Raji (cell line): ENCODE results near the gene PKD2L2.

Experiments
- POLR2A ChIP-seq: IDR thresholded peaks from 2 replicates; pipeline ENCODE4 v1.6.1; 2011; ENCODE audit warnings: low read depth, low read length, control low read depth; ENCODE audit not compliant: insufficient read depth

PKD2L2 gene

GRCh38 chr5:137888863-137889759 is at the start of gene PKD2L2:
TSS of gene PKD2L2 (plus strand) at chr5:137889457. CDS start at chr5:137889492, 35 bp downstream.
- peak; percentile 80 for TF ChIP-seq POLR2A

- TF ChIP-seq POLR2A = no peak
Observed at GRCh38 chr5:137842296-137842695, 47.0 kb upstream of the PKD2L2 start.

- no peak for TF ChIP-seq POLR2A
Observed at GRCh38 chr5:137843676-137844299, 45.5 kb upstream of the PKD2L2 start.

- TF ChIP-seq POLR2A = no peak
Observed at GRCh38 chr5:137845472-137845871, 43.8 kb upstream of the PKD2L2 start.

GRCh38 chr5:137847687-137848086 is 41.6 kb upstream of the PKD2L2 start:
- no peak for TF ChIP-seq POLR2A

GRCh38 chr5:137856201-137856600 is 33.1 kb upstream of the PKD2L2 start:
- TF ChIP-seq POLR2A = no peak

GRCh38 chr5:137856916-137857862 is 32.1 kb upstream of the PKD2L2 start:
- no peak for TF ChIP-seq POLR2A

GRCh38 chr5:137858223-137858916 is 30.9 kb upstream of the PKD2L2 start:
- TF ChIP-seq POLR2A = no peak

- no peak for TF ChIP-seq POLR2A
Observed at GRCh38 chr5:137858954-137859353, 30.3 kb upstream of the PKD2L2 start.

GRCh38 chr5:137862251-137862650 is 27.0 kb upstream of the PKD2L2 start:
- TF ChIP-seq POLR2A = no peak

GRCh38 chr5:137866541-137867388 is 22.5 kb upstream of the PKD2L2 start:
- TF ChIP-seq POLR2A = no peak

- no peak for TF ChIP-seq POLR2A
Observed at GRCh38 chr5:137867664-137868063, 21.6 kb upstream of the PKD2L2 start, which contains the start of gene MYOT. TSS of gene MYOT (plus strand) at chr5:137867860. CDS start at chr5:137870652, 2,792 bp downstream.

GRCh38 chr5:137870647-137871339 is 18.5 kb upstream of the PKD2L2 start:
- no peak for TF ChIP-seq POLR2A
